Measurements from ENCODE around the gene SHISAL1.

SHISAL1 gene

GRCh38 chr22:44209343-44209742, 103.4 kb downstream of the SHISAL1 start:
- DNase-seq (ENCODE audit: low read depth) = no peak

GRCh38 chr22:44207981-44208317, 104.8 kb downstream of the SHISAL1 start:
- no peak for DNase-seq (ENCODE audit: low read depth)

- no peak for DNase-seq (ENCODE audit: low read depth)
These were observed 105.4 kb downstream of the SHISAL1 start for GRCh38 chr22:44207173-44207980.

- DNase-seq (ENCODE audit: low read depth) = no peak
These were observed 106.1 kb downstream of the SHISAL1 start for GRCh38 chr22:44206696-44207095.

GRCh38 chr22:44206330-44206645, 106.5 kb downstream of the SHISAL1 start:
- no peak for DNase-seq (ENCODE audit: low read depth)

- no peak for DNase-seq (ENCODE audit: low read depth)
These were observed 107.0 kb downstream of the SHISAL1 start for GRCh38 chr22:44205516-44206329.

GRCh38 chr22:44204739-44205515, 107.8 kb downstream of the SHISAL1 start:
- DNase-seq (ENCODE audit: low read depth) = no peak

- no peak for DNase-seq (ENCODE audit: low read depth)
These were observed 109.5 kb downstream of the SHISAL1 start for GRCh38 chr22:44203203-44203602.

GRCh38 chr22:44202261-44202789, 110.4 kb downstream of the SHISAL1 start:
- no peak for DNase-seq (ENCODE audit: low read depth)

GRCh38 chr22:44201665-44202064, 111.1 kb downstream of the SHISAL1 start:
- DNase-seq (ENCODE audit: low read depth) = no peak

GRCh38 chr22:44200855-44201550, 111.7 kb downstream of the SHISAL1 start:
- no peak for DNase-seq (ENCODE audit: low read depth)

- DNase-seq (ENCODE audit: low read depth) = no peak
These were observed 112.3 kb downstream of the SHISAL1 start for GRCh38 chr22:44200451-44200850.

GRCh38 chr22:44199866-44200265, 112.9 kb downstream of the SHISAL1 start:
- no peak for DNase-seq (ENCODE audit: low read depth)

GRCh38 chr22:44199164-44199563, 113.6 kb downstream of the SHISAL1 start:
- DNase-seq (ENCODE audit: low read depth) = no peak

GRCh38 chr22:44197271-44197670, 115.5 kb downstream of the SHISAL1 start:
- no peak for DNase-seq (ENCODE audit: low read depth)

GRCh38 chr22:44196731-44197131, 116.0 kb downstream of the SHISAL1 start:
- no peak for DNase-seq (ENCODE audit: low read depth)

GRCh38 chr22:44196241-44196640, 116.5 kb downstream of the SHISAL1 start:
- no peak for DNase-seq (ENCODE audit: low read depth)

GRCh38 chr22:44195189-44195871, 117.4 kb downstream of the SHISAL1 start:
- no peak for DNase-seq (ENCODE audit: low read depth)

- no peak for DNase-seq (ENCODE audit: low read depth)
These were observed 118.2 kb downstream of the SHISAL1 start for GRCh38 chr22:44194569-44194968.
